Smooth muscle cell (in vitro differentiated cells): ENCODE measurements around the gene NOC4L. TPM values are rescaled to one million over a fixed set of nuclear protein-coding genes. Genes with fewer than 3 reads are reported as not detected.

ENCODE experiments used
- DNase-seq: peaks from one replicate; lab custom pipeline; 2025; ENCODE audit not compliant: unreplicated experiment; lab: John Stamatoyannopoulos, UW
- H2AFZ ChIP-seq: fragments of 200-600 bp; sonication (generic); 2 replicates; pipeline ENCODE4 v1.6.0; 2016; ENCODE audit warnings: antibody characterized with exemption, low read depth, mild to moderate bottlenecking
- H3F3A ChIP-seq: fragments of 200-600 bp; sonication (generic); 2 replicates; pipeline ENCODE4 v1.6.0; 2017; ENCODE audit warnings: antibody characterized with exemption, low read depth
- H3K27ac ChIP-seq: fragments of 200-600 bp; sonication (generic); 2 replicates; pipeline ENCODE4 v1.5.1; 2016; ENCODE audit warnings: low read depth, mild to moderate bottlenecking
- H3K27me3 ChIP-seq: fragments of 200-600 bp; sonication (generic); 2 replicates; pipeline ENCODE4 v1.6.1; 2016; ENCODE audit warnings: low read depth, mild to moderate bottlenecking
- H3K36me3 ChIP-seq: fragments of 200-600 bp; sonication (generic); 2 replicates; pipeline ENCODE4 v1.5.1; 2016; ENCODE audit warnings: low read depth
- H3K4me1 ChIP-seq: fragments of 200-600 bp; sonication (generic); 2 replicates; pipeline ENCODE4 v1.5.1; 2016; ENCODE audit warnings: low read depth
- H3K4me2 ChIP-seq: fragments of 200-600 bp; sonication (generic); 2 replicates; pipeline ENCODE4 v1.6.0; 2016; ENCODE audit warnings: mild to moderate bottlenecking
- H3K4me3 ChIP-seq: fragments of 200-600 bp; sonication (generic); 2 replicates; pipeline ENCODE4 v1.5.1; 2016; ENCODE audit warnings: mild to moderate bottlenecking
- H3K79me2 ChIP-seq: fragments of 200-600 bp; sonication (generic); 2 replicates; pipeline ENCODE4 v1.6.0; 2016; ENCODE audit warnings: low read depth, mild to moderate bottlenecking
- H3K9ac ChIP-seq: fragments of 200-600 bp; sonication (generic); 2 replicates; pipeline ENCODE4 v1.6.0; 2016; ENCODE audit warnings: low read depth
- H3K9me3 ChIP-seq: fragments of 200-600 bp; sonication (generic); replicated peaks from 2 replicates; pipeline ENCODE4 v1.5.1; 2016; ENCODE audit warnings: low read depth
- H4K20me1 ChIP-seq: fragments of 200-600 bp; sonication (generic); 2 replicates; pipeline ENCODE4 v1.6.0; 2016; ENCODE audit warnings: low read depth
- CTCF ChIP-seq: fragments of 200-600 bp; sonication (generic); IDR thresholded peaks from 2 replicates; pipeline ENCODE4 v1.5.1; 2017; ENCODE audit warnings: borderline replicate concordance, mild to moderate bottlenecking, antibody characterized with exemption; ENCODE audit not compliant: insufficient read depth, poor library complexity, severe bottlenecking
- WGBS: methylation state at CpG from one replicate; pipeline ENCODE4 v1.1.7; 2016; ENCODE audit warnings: low lambda C conversion rate; 5-methylcytosine and 5-hydroxymethylcytosine counted together
- polyA plus RNA-seq: library from polyadenylated mRNA; unstranded; fragments of >200 nt; fragmentation: Nextera tagmentation; extraction: Ambion mirVana; gene quantifications from 2 replicates; pipeline ENCODE4 v1.2.1, GENCODE V29; 2016
- total RNA-seq: library from RNA; depleted of rRNA; stranded (reverse); fragments of >200 nt; gene quantifications from 2 replicates; pipeline ENCODE4 v1.2.3, GENCODE V29; 2014

NOC4L gene
- total and polyA plus RNA-seq, 2 experiments from 2014 or later = 9.8 to 39.9 TPM

GRCh38 chr12:132179431-132180362, 35.4 kb downstream of the NOC4L start:
- no peak overlapping the region for H3K4me2 ChIP-seq
- no peak overlapping the region for H2AFZ ChIP-seq
- no peak for DNase-seq
- no peak overlapping the region for H3K4me3 ChIP-seq
- H3K79me2 ChIP-seq = no peaks in the 10 kb centered on the region
- no peaks in the 10 kb centered on the region for H4K20me1 ChIP-seq
- H3K27ac ChIP-seq = no peak overlapping the region
- no peak overlapping the region for H3K9ac ChIP-seq
- H3K27me3 ChIP-seq = peaks cover 4% of the 10 kb centered on the region
- no peaks in the 10 kb centered on the region for H3K36me3 ChIP-seq
- WGBS = 91% methylated on average over 19 of the region's 19 CpGs
- TF ChIP-seq CTCF = no peak
- no peaks in the 10 kb centered on the region for H3K9me3 ChIP-seq
- no peaks in the 10 kb centered on the region for H3F3A ChIP-seq
- no peaks in the 10 kb centered on the region for H3K4me1 ChIP-seq

- Histone ChIP-seq H3K27me3 (no peaks in the 10 kb centered on the region), H3K4me3 (no peak overlapping the region), H3K36me3 (no peaks in the 10 kb centered on the region), H3K27ac (no peak overlapping the region), H4K20me1 (no peaks in the 10 kb centered on the region), H3K9ac (no peak overlapping the region), H3K4me1 (no peaks in the 10 kb centered on the region), H3K9me3 (no peaks in the 10 kb centered on the region), H3K4me2 (no peak overlapping the region), H3F3A (no peaks in the 10 kb centered on the region), H3K79me2 (no peaks in the 10 kb centered on the region), H2AFZ (no peak overlapping the region)
- no peak for DNase-seq
- TF ChIP-seq CTCF = no peak
- 93% methylated on average over 22 of the region's 30 CpGs for WGBS
Measured at GRCh38 chr12:132180648-132181546, 36.6 kb downstream of the NOC4L start.

DNA sequence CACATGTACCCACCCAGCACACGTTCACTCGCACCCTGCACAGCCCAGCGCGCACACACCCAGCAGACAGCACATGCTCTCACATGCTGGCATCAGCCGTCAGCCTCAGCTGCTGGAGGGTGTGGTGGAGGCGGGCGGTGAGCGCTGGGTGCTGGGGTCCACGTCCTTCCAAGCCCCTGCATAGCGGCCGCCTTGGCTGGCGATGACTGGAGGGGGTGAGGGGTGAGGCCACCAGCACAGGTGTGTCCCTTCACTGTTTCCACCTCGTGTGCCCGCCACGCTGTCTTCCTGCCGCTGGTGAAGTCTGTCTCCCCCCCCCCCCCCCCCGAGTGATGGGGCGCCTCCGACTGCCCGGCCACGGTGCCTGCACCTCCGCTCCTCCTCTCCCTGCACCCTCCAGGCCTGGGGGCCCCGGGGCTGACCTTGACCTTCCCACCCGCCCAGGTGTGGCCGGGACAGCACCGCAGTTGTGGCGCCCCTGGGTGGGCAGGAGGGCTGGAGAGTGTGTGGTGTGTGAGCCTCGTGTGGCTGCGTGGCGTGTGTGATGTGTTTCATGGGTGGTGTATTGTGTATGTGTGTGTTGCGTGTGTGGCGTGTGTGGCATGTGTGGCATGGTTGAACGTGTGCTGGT, 37.4 kb downstream of the NOC4L start:
- Histone ChIP-seq H4K20me1 (no peaks in the 10 kb centered on the region), H3K36me3 (no peaks in the 10 kb centered on the region), H3K4me2 (no peak overlapping the region), H3K79me2 (no peaks in the 10 kb centered on the region), H2AFZ (no peak overlapping the region), H3F3A (no peaks in the 10 kb centered on the region), H3K4me1 (no peaks in the 10 kb centered on the region), H3K27me3 (no peaks in the 10 kb centered on the region), H3K4me3 (no peak overlapping the region), H3K9me3 (no peaks in the 10 kb centered on the region), H3K9ac (no peak overlapping the region), H3K27ac (no peak overlapping the region)
- no peak for TF ChIP-seq CTCF
- DNase-seq = no peak
- 87% methylated on average over 22 of the region's 33 CpGs for WGBS
